CD4-positive, alpha-beta T cell (primary cell): Measurements from ENCODE around the gene MMAB. TPM values are rescaled to one million over a fixed set of nuclear protein-coding genes. Genes with fewer than 3 reads are reported as not detected.
A peak's percentile ranks its signal among the peaks of the same experiment; 100 is the strongest.

Source experiments
- ATAC-seq: fragments of 200-7000 bp; cut with Tn5 transposase; one replicate; pipeline ENCODE4 v1.10.0; 2022; ENCODE audit warnings: mild to moderate bottlenecking; ENCODE audit not compliant: poor library complexity
- CTCF ChIA-PET: fragments of 350-600 bp; sonication (Branson Sonifier 250); formaldehyde crosslinking; loops from one replicate; lab custom pipeline; 2021; ENCODE audit warnings: antibody characterized with exemption, inconsistent platforms; lab: Charles Lee
- POLR2A ChIA-PET: fragments of 350-600 bp; sonication (Branson Sonifier 250); formaldehyde crosslinking; loops from one replicate; lab custom pipeline; 2021; ENCODE audit warnings: antibody characterized with exemption, inconsistent platforms; lab: Charles Lee
- DNase-seq, 14 experiments: peaks; one replicate each; pipeline ENCODE4 v3.0.0-alpha.2; 2013 to 2020; ENCODE audit warnings: mixed read lengths in 2 of 14
- H3K27ac ChIP-seq, 2 donors: one replicate each; pipeline versions ENCODE4 v1.5.1 to v1.7.0; 2013; ENCODE audit warnings: low read length in 2 of 2, low read depth in 1 of 2, mild to moderate bottlenecking in 1 of 2
- H3K27me3 ChIP-seq, 2 experiments: 1 replicate in 1 of 2; 2 replicates in 1 of 2; pipeline versions ENCODE4 v1.6.1 to v1.7.0; 2013; ENCODE audit warnings: low read length in 2 of 2, control low read depth in 1 of 2, mild to moderate bottlenecking in 1 of 2, moderate library complexity in 1 of 2; ENCODE audit not compliant: insufficient read depth in 2 of 2, control insufficient read depth in 1 of 2
- H3K36me3 ChIP-seq: one replicate; pipeline ENCODE4 v1.6.1; 2013; ENCODE audit warnings: low read length, control low read depth; ENCODE audit not compliant: insufficient read depth
- H3K4me1 ChIP-seq: one replicate; pipeline ENCODE4 v1.6.1; 2013; ENCODE audit warnings: low read length, control low read depth; ENCODE audit not compliant: insufficient read depth
- H3K4me3 ChIP-seq: one replicate; pipeline ENCODE4 v1.5.1; 2013; ENCODE audit warnings: mild to moderate bottlenecking, low read length, moderate library complexity
- H3K9me3 ChIP-seq, 2 experiments: 1 replicate in 1 of 2; 2 replicates in 1 of 2; pipeline versions ENCODE4 v1.6.1 to v1.7.0; 2013; ENCODE audit warnings: low read length in 2 of 2, mild to moderate bottlenecking in 2 of 2, control low read depth in 1 of 2, moderate library complexity in 1 of 2; ENCODE audit not compliant: control insufficient read depth in 1 of 2, insufficient read depth in 1 of 2
- H3K27ac Mint-ChIP-seq: one replicate; pipeline ENCODE4 v1.8.0; 2020; ENCODE audit warnings: mixed read lengths
- H3K27me3 Mint-ChIP-seq: one replicate; pipeline ENCODE4 v1.8.0; 2021; ENCODE audit warnings: mixed read lengths
- H3K36me3 Mint-ChIP-seq: one replicate; pipeline ENCODE4 v1.8.0; 2021; ENCODE audit warnings: low read depth, mixed read lengths
- H3K4me1 Mint-ChIP-seq: one replicate; pipeline ENCODE4 v1.8.0; 2021; ENCODE audit warnings: low read depth, mixed read lengths
- H3K4me3 Mint-ChIP-seq: one replicate; pipeline ENCODE4 v1.8.0; 2020; ENCODE audit warnings: mild to moderate bottlenecking, mixed read lengths
- H3K9me3 Mint-ChIP-seq: one replicate; pipeline ENCODE4 v1.8.0; 2020; ENCODE audit warnings: mixed read lengths
- intact Hi-C, 2 experiments: fragments of 100-400 bp; cut with DNase I in 1 of 2; cut with micrococcal nuclease in 1 of 2; formaldehyde crosslinking; loops; one replicate each; pipeline versions ENCODE4 v1.15.1 to v1.9.0; 2023 to 2025; cut with DNase I, micrococcal nuclease
- total RNA-seq, 174 experiments: library from RNA in 2 of 174; stranded (reverse) in 2 of 174; gene quantifications; one replicate each; pipeline ENCODE4 v1.2.3 and lab custom pipeline; 2021 to 2026
- TF ChIP-seq, protein P1 (sequence below): fragments of 200-600 bp; IDR thresholded peaks from one replicate; pipeline ENCODE4 v1.8.0; 2022; ENCODE audit warnings: antibody characterized with exemption, mild to moderate bottlenecking

The MMAB gene
- total RNA-seq, 2 experiments from 2014 or later: 8.6 to 9.2 TPM

DNA sequence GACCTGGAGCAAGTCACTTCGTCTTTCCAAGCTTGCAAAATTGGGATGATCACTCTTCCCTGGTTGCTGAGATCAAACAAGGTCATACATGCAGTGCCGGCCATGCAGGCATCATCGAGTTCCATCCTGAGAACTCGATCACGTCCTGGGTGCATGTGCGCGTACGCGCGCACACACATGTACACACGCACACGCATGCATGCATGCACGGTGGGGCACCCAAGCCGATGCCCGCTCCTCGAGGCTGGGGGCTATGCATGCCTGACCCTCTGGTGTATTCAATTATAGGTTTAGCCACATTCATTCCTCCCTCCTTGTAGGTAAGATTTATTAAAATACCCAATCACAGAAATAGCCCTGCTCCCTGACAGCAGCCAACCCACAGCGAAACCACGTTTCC lies 26.0 kb downstream of the MMAB start:
- Histone ChIP-seq H3K27me3 (peaks cover 0 to 12% of the 10 kb centered on the region in 2 experiments), H3K4me1 (peaks cover 15% of the 10 kb centered on the region), H3K9me3 (no peaks in the 10 kb centered on the region), H3K36me3 (no peaks in the 10 kb centered on the region), H3K4me3 (no peak overlapping the region), H3K27ac (no peak overlapping the region)
- intact Hi-C loops: no loop called here
- Mint-ChIP-seq H3K27ac (no peak overlapping the region), H3K27me3 (peaks cover 20% of the 10 kb centered on the region), H3K4me3 (no peak overlapping the region), H3K4me1 (peaks cover 8% of the 10 kb centered on the region), H3K9me3 (no peaks in the 10 kb centered on the region), H3K36me3 (no peaks in the 10 kb centered on the region)
- no peak for ATAC-seq
- TF ChIP-seq, protein P1, sequence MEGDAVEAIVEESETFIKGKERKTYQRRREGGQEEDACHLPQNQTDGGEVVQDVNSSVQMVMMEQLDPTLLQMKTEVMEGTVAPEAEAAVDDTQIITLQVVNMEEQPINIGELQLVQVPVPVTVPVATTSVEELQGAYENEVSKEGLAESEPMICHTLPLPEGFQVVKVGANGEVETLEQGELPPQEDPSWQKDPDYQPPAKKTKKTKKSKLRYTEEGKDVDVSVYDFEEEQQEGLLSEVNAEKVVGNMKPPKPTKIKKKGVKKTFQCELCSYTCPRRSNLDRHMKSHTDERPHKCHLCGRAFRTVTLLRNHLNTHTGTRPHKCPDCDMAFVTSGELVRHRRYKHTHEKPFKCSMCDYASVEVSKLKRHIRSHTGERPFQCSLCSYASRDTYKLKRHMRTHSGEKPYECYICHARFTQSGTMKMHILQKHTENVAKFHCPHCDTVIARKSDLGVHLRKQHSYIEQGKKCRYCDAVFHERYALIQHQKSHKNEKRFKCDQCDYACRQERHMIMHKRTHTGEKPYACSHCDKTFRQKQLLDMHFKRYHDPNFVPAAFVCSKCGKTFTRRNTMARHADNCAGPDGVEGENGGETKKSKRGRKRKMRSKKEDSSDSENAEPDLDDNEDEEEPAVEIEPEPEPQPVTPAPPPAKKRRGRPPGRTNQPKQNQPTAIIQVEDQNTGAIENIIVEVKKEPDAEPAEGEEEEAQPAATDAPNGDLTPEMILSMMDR: no peak
- DNase-seq: no peak
- CTCF ChIA-PET: no interaction called here
- POLR2A ChIA-PET: no interaction called here

DNA sequence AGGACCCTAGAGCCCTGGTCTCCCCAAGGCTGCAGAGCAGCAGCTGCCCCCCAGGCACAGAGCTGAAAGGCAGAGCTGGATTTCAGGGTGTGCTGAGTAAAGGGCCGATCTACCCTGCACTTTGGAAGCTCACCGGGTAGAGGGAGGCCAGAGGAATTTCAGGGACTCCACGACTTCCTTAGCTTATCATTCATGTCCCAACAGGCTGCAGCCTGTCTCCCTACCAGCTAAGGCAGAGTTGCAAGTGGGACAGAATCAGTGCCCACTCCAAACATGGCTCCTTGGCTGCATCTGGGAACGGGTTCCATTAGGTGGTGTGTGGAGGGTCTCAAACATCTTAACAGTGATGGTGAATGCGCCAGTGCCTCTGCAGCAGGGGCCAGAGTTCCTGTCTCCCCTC lies 27.5 kb downstream of the MMAB start:
- Mint-ChIP-seq H3K27me3 (peaks cover 20% of the 10 kb centered on the region), H3K27ac (no peak overlapping the region), H3K36me3 (no peaks in the 10 kb centered on the region), H3K9me3 (no peaks in the 10 kb centered on the region), H3K4me3 (no peak overlapping the region), H3K4me1 (peaks cover 8% of the 10 kb centered on the region)
- TF ChIP-seq, protein P1: no peak
- ChIA-PET POLR2A (no interaction called here), CTCF (no interaction called here)
- no peaks in the 10 kb centered on the region for H3K9me3 ChIP-seq
- H3K27ac ChIP-seq: no peak overlapping the region
- H3K4me1 ChIP-seq: peaks cover 15% of the 10 kb centered on the region
- no peak overlapping the region for H3K4me3 ChIP-seq
- intact Hi-C loops: no loop called here
- no peak for DNase-seq
- no peak for ATAC-seq
- peaks cover 0 to 12% of the 10 kb centered on the region in 2 experiments for H3K27me3 ChIP-seq
- no peaks in the 10 kb centered on the region for H3K36me3 ChIP-seq

DNA sequence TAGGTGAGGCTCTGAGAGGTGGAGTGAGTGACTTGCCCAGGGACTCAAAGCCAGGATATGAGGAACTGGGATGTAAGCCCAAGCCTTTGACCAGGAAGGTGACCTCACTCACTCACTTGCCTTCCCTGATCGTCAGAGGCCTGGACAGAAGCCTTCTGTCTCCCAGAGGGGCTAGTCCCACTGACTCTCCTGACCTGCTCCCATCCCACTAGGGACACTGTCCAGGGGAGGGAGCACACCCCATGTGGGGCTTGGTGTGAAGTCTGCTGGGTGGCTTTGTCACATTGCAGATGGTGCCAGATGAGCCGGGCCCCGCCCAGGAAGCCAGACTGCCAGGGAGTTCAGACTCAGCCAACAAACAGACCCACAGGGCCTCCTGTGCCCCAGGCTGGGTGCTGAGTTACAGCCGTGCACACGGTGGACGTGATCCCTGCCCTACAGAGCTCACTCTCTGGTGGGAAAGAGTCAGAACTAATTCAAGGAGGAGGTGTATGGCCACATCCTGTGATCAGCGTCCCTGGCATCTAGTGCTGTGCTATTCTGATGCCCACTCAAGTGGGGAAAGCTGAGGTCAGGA lies 28.3 kb downstream of the MMAB start:
- TF ChIP-seq, protein P1: no peak

More for the DNA sequence above, 28.3 kb downstream of the MMAB start:
- Mint-ChIP-seq H3K27ac (no peak overlapping the region), H3K4me1 (peaks cover 8% of the 10 kb centered on the region), H3K27me3 (peaks cover 20% of the 10 kb centered on the region), H3K9me3 (no peaks in the 10 kb centered on the region), H3K4me3 (no peak overlapping the region), H3K36me3 (no peaks in the 10 kb centered on the region)
- H3K36me3 ChIP-seq: no peaks in the 10 kb centered on the region
- peaks cover 0 to 12% of the 10 kb centered on the region in 2 experiments for H3K27me3 ChIP-seq
- no peaks in the 10 kb centered on the region for H3K9me3 ChIP-seq
- ChIA-PET CTCF (no interaction called here), POLR2A (no interaction called here)
- intact Hi-C loops: no loop called here
- H3K4me1 ChIP-seq: peaks cover 15% of the 10 kb centered on the region
- no peak overlapping the region for H3K27ac ChIP-seq
- no peak overlapping the region for H3K4me3 ChIP-seq
- ATAC-seq (no peak), DNase-seq (peak in 4 of 14 experiments; percentile 1 to 54 (median 8))
